ENCODE data around the gene MNS1. TPM values are rescaled to one million over a fixed set of nuclear protein-coding genes. Genes with fewer than 3 reads are reported as not detected.

MNS1 gene
- total RNA-seq, 2 experiments from 2014 or later: 0.29 to 0.95 TPM

- Mint-ChIP-seq H3K27ac (no peak overlapping the region), H3K9me3 (no peaks in the 10 kb centered on the region), H3K36me3 (ENCODE audit: low read depth) (no peaks in the 10 kb centered on the region), H3K27me3 (no peaks in the 10 kb centered on the region), H3K4me1 (ENCODE audit: low read depth) (peaks cover 5% of the 10 kb centered on the region), H3K4me3 (no peak overlapping the region)
- intact Hi-C loops (cut with micrococcal nuclease): no loop called here
- CTCF ChIA-PET: no interaction called here
- TF ChIP-seq CTCF (IDR thresholded peaks at IDR 0.05): no peak
- no peak for DNase-seq
- ATAC-seq: peak; percentile 37
- POLR2A ChIA-PET: no interaction called here
Measured at GRCh38 chr15:56390739-56391267, 74.1 kb downstream of the MNS1 start.

- intact Hi-C loops (cut with micrococcal nuclease): no loop called here
- no peak for TF ChIP-seq CTCF (IDR thresholded peaks at IDR 0.05)
- Mint-ChIP-seq H3K27ac (no peak overlapping the region), H3K9me3 (peaks cover 1% of the 10 kb centered on the region), H3K27me3 (no peaks in the 10 kb centered on the region), H3K36me3 (ENCODE audit: low read depth) (no peaks in the 10 kb centered on the region), H3K4me1 (ENCODE audit: low read depth) (peaks cover 5% of the 10 kb centered on the region), H3K4me3 (no peak overlapping the region)
- CTCF ChIA-PET: no interaction called here
- ATAC-seq (no peak), DNase-seq (no peak)
- POLR2A ChIA-PET: no interaction called here
Measured at GRCh38 chr15:56385908-56386307, 79.0 kb downstream of the MNS1 start.

- DNase-seq (no peak), ATAC-seq (no peak)
- no peak for TF ChIP-seq CTCF (IDR thresholded peaks at IDR 0.05)
- peaks cover 1% of the 10 kb centered on the region for H3K36me3 Mint-ChIP-seq (ENCODE audit: low read depth)
- no peaks in the 10 kb centered on the region for H3K4me1 Mint-ChIP-seq (ENCODE audit: low read depth)
- POLR2A ChIA-PET: no interaction called here
- no peaks in the 10 kb centered on the region for H3K27me3 Mint-ChIP-seq
- CTCF ChIA-PET: no interaction called here
- intact Hi-C loops (cut with micrococcal nuclease): no loop called here
- peaks cover 9% of the 10 kb centered on the region for H3K9me3 Mint-ChIP-seq
- no peak overlapping the region for H3K27ac Mint-ChIP-seq
- H3K4me3 Mint-ChIP-seq: no peak overlapping the region
Measured at GRCh38 chr15:56383010-56383409, 81.9 kb downstream of the MNS1 start.

Other genes with a start within 250 kb of the MNS1 start
- 10 to 100 TPM; 29.4 to 30.5 TPM for gene RFX7, start 221.3 kb downstream of the MNS1 start, total RNA-seq
- gene TEX9, start 99.7 kb downstream of the MNS1 start, total RNA-seq: under 1 TPM; 0.79 to 0.85 TPM

All from activated CD8-positive, alpha-beta T cell treated with anti-CD3 and anti-CD28 coated beads for 36 hours (primary cell).